ENCODE data around the gene DCAF10.

DNA sequence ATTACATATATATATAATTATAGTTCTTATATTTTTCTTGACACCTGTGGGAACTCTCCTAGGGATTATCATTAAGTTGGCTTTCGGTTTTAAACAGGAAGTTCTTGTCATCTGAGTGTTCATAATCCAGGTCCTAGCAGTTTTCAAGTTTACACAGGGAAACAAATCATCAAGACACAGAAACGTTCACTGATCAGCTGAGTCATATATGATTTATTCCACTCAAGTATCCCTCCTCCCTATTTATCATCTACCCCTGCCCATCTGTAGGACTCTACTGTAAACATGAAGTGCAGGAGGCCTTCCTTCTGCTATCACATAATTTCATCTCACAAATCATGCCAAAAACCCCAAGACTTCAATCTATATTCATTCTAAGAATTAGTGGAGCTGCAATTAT is 97.1 kb downstream of the DCAF10 start:
- TF ChIP-seq POLR2A (IDR thresholded peaks at IDR 0.05) (no peak), CTCF (IDR thresholded peaks at IDR 0.05) (no peak)

Measured in lower leg skin (tissue), 3 donors.